Stimulated activated CD8-positive, alpha-beta memory T cell treated with anti-CD3 and anti-CD28 coated beads, Interleukin-15, amount 100 ng/mL, for 48 hours (primary cell): ENCODE results near the gene GNL1.
"Not testable (repeated sequence)": the region's sequence is repeated elsewhere in the genome, so short reads cannot be mapped to it uniquely, and the experiment has no call there.

Experiments
- DNase-seq, 2 donors: peaks; one replicate each; pipeline ENCODE4 v3.0.0-alpha.2; 2020; ENCODE audit warnings: low read depth in 2 of 2

Gene GNL1

DNA sequence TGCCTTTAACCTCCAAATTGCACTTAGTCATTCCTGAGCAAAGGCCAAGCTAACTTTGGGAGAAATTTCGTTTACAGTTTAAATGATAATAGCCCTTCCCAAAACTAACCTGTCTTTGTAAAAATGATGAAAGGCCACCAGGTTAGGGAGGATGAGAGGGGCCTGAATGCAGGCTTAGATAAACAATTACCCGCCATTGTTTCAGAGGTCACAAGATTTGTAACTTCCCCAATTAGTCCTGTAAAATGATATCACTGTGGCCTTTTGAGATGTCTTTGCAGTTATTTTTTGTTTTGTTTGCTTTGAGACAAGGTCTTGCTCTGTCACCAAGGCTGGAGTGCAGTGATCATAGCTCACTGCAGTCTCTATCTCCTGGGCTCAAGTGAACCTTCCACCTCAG, 26.3 kb downstream of the GNL1 start:
- no peak for DNase-seq

DNA sequence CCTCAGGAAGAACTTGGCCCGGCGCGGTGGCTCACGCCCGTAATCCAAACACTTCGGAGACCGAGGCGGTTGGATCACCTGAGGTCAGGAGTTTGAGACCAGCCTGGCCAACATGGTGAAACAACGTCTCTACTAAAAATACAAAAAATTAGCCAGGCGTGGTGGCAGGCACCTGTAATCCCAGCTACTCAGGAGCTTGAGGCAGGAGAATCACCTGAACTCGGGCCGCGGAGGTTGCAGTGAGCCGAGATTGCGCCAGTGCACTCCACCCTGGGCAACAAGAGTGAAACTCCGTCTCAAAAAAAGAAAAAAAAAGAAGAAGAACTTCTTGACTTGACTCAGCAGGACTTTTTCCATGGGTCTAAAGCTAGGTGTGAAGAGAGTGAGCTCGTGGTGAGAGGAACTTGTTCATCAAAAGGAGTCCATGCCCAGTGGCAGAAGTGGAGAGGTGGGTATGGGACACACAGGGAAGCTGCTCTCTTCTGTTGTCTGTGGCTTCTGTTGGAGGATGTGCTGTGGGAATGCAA, 26.9 kb downstream of the GNL1 start:
- DNase-seq: peak; percentile 31 to 35

DNA sequence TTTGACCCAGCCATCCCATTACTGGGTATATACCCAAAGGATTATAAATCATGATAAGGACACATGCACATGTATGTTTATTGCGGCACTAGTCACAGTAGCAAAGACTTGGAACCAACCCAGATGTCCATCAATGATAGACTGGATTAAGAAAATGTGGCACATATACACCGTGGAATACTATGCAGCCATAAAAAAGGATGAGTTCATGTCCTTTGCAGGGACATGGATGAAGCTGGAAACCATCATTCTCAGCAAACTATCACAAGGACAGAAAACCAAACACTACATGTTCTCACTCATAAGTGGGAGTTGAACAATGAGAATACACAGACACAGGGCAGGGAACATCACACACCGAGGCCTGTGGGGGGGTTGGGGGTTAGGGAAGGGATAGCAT, 29.8 kb downstream of the GNL1 start:
- not testable (repeated sequence) for DNase-seq

DNA sequence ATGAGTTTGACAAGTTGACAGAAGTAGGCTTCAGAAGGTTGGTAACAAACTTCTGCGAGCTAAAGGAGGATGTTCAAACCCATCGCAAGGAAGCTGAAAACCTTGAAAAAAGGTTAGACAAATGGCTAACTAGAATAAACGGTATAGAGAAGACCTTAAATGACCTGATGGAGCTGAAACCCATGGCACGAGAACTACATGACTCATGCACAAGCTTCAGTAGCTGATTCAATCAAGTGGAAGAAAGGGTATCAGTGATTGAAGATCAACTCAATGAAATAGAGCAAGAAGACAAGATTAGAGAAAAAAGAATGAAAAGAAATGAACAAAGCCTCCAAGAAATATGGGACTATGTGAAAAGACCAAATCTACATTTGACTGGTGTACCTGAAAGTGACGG, 34.3 kb downstream of the GNL1 start:
- not testable (repeated sequence) for DNase-seq

DNA sequence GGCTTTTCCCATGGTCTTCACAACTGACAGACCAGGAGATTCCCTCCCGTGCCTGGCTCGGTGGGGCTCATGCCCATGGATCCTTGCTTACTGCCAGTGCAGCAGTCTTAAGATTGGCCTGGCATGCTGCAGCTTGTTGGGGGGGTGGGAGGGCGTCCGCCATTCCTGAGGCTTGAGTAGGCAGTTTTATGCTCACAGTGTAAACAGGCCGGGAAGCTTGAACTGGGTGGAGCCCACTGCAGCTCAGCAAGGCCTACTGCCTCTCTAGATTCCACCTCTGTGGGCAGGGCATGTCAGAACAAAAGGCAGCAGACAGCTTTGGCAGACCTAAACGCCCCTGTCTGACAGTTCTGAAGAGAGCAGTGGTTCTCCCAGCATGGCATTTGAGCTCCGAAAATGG, 35.2 kb downstream of the GNL1 start:
- DNase-seq: not testable (repeated sequence)

DNA sequence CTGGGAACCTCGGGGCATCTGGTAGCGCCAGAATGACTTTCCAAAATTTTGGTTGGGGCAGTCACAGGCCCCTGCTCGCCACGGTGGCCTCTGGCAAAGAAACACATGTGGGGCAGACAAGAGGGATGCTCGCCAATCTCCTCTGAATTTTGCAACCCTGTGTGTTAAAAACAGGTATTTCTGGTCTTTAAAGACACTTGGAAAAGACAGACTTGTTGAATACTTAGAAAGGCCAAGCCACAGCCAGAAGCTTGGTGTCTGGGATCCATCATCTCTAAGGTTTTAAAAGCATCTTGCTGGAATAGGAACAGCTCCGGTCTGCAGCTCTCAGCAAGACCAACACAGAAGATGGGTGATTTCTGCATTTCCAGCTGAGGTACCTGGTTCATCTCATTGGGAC, 35.8 kb downstream of the GNL1 start:
- DNase-seq: no peak

DNA sequence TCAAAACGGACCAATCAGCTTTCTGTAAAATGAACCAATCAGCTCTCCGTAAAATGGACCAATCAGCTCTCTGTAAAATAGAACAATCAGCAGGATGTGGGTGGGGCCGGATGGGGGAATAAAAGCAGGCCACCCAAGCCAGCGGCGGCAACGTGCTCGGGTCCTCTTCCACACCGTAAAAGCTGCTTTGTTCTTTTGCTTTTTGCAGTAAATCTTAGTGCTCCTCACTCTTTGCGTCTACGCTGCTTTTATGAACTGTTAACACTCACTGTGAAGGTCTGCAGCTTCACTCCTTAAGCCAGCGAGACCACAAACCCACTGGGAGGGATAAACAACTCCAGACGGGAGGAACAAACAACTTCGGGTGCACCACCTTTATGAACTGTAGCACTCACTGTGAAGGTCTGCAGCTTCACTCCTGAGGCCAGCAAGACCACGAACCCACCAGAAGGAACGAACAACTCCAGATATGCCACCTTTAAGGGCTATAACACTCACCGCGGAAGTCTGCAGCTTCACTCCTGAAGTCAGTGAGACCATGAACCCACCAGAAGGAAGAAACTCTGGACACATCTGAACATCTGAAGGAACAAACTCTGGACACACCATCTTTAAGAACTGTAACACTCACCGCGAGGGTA, 37.7 kb downstream of the GNL1 start:
- DNase-seq: not testable (repeated sequence)

DNA sequence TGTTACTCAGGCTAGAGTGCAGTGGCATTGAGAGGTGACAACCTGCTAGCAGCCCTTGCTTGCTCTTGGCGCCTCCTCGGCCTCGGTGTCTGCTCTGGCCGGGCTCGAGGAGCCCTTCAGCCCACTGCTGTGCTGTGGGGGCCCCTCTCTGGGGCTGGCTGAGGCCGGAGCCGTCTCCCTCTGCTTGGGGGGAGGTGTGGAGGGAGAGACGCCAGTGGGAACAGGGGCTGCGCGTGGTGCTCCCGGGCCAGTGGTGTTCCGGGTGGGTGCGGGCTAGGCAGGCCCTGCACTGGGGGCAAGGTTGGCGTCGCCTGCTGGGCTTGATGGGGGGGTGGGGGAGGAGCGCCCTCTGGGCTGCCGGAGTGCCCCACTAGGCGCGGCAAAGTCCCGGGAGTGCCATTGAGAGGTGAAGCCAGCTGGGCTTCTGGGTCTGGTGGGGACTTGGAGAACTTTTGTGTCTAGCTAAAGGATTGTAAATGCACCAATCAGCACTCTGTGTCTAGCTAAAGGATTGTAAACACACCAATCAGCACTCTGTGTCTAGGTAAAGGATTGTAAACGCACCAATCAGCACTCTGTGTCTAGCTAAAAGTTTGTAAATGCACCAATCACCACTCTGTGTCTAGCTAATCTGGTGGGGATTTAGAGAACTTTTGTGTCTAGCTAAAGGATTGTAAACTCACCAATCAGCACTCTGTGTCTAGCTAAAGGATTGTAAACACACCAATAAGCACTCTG, 38.4 kb downstream of the GNL1 start:
- DNase-seq: not testable (repeated sequence)

DNA sequence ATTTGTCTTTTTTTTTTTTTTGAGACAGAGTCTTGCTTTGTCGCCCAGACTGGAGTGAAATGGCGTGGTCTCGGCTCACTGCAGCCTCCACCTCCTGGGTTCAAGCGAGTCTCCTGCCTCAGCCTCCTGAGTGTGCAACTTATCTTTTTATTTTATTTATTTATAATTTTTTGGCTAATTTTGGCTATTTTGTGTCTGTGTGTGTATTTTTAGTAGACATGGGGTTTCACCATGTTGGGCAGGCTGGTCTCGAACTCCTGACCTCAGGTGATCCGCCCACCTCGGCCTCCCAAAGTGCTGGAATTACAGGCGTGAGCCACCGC, 39.6 kb downstream of the GNL1 start:
- DNase-seq: not testable (repeated sequence)

DNA sequence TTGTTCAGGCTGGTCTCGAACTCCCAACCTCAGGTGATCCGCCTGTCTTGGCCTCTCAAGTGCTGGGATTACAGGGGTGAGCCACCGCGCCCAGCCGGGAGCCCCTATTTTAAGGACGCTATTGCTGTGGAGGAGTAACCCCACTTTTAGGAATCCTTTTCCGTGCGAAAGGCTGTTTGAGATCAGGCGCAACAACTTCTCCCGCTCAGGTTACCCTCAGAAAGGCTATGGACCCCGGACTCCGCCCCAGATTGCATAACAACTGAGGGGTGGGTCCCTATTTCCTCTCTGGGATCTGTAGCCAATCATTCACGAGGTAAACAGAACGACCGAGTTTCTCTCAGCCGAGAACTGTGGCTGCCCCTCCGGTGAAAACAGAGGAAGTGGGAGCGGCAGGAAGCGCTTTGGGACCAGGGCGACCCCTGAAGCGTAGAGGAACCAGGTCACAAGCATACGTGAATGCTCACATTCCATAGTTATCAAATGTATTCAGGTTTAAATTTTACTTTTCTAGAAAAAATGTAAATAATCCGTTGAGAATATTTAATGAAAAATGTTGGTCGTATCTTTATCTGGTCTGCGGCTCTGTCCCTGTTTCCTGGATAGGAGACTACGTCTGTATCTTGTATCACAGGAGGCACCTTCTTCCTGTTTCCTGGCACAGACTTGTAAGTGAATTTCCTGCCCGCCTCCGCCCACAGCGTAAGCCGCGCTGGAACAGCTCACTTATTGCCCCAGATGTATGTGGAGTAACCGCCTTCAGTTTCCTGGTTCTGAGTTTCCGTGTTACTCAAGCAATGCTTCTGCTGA, 40.1 kb downstream of the GNL1 start:
- peak; percentile 90 to 94 for DNase-seq

DNA sequence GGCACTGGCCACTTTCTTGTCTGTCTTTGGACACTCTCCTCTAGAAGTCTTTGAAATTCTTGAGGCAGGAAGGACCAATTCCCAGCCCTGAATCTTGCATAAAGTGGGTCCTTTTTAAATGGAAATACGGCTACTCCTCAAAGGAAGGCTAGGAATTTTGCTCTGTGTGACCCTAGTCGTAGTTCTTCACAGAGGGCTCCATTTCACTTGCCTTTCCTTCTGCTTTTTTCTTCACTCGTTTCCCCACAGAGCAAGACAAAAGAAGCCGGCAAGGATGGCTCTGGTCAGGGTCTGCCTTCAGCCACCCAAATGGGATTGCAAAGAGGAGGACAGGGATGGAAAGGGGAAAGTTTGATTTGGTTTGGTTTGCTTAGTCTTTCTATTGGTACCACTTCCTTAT, 41.2 kb downstream of the GNL1 start:
- no peak for DNase-seq

DNA sequence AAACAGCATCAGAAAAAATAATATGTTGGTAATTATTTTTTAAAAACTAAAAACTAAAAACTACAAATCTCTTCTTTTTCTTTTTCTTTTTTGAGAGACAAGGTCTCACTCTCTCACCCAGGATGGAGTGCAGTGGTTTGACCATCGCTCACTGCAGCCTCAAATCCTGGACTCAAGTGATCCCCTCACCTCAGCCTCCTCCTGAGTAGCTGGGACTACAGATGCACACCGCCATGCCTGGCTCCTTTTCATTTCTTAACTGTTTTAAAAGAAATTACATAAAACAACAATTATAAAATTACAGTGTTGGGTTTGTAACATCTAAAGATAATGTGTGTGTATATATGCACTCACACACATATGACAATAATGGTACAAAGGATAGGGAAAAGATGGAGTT, 42.8 kb downstream of the GNL1 start:
- no peak for DNase-seq

DNA sequence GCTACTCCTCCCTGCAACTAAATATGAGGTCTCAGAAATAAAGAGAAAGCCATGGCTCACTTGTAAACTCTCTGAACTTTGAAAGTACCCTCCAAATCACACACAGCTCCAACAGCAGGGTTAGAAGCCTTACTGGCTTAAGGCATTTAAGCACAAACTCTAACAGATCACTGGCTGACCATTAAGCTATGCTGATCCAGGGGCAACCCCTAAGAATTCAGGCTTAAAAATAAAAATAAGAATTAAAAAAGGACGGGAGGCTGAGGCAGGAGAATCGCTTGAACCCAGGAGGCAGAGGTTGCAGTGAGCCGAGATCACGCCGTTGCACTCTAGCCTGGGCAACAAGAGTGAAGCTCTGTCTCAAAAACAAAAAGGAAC, 45.1 kb downstream of the GNL1 start:
- DNase-seq: no peak

DNA sequence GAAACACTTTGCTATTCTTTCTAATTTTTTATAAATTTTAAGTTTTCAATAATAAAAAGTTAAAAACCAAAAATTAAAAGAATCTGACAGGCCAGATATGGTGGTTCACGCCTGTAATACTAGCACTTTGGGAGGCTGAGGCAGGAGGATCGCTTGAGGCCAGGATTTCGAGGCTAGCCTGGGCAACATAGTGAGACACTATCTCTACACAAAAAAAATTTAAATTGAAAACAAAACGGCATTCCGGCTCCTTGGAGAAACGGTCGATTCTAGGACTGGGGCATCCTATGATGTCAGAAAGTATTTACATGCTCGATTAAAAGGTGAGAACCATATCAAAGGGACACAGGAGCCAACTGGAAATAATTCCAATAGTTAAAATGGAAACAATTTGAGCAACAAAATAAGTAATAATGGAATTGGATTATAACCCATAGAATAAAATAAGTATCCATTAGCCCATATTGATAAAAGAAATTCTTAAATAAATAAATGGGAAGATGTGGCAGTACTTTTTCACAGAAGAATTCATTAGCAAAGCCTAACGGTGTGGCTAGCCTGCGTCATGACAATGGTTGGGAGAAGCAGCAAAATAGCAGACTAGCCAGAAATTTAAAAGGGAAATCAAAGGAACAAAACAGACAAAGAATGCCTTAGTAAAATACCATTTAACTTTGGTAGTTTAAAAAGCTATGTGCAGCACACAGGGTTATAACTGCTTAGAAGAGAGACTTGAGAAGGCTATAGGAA, 45.7 kb downstream of the GNL1 start:
- no peak for DNase-seq

DNA sequence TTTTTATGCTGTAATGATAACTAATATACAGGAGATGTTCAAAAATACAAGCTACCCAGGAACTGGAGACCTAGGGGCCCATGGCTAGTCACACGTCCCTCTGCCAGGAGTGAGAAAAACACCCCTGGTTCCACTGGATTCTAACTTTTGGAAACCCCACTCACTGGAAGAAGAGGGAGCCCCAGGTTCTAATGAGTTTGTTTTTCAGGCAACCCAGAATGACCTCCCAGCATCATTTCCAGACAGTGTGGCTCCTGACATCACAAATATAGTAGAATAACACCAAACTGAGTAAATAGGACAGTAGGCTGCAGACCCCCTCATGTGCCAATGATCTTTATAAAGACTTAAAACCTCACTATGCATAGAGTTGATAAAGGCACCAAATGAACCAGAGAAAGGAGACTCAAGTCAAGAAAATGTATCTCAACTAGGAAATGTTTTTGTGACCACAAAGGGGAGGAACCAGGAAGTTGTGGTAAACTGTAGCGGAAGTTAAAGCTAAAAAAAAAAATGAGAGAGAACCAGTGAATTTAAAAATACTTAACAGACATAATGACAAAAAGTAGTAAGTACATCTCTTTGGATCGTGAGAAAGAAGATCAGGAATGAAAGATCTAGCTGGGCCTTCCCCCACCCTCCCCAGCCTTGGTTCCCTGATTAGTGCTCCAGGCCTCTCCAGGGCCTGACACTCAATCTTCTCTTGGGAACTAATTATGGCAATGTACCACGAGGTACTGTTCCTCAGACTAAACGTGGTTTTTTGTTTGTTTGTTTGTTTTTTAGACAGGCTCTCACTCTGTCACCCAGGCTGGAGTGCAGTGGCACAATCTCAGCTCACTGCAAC, 47.2 kb downstream of the GNL1 start:
- no peak for DNase-seq

DNA sequence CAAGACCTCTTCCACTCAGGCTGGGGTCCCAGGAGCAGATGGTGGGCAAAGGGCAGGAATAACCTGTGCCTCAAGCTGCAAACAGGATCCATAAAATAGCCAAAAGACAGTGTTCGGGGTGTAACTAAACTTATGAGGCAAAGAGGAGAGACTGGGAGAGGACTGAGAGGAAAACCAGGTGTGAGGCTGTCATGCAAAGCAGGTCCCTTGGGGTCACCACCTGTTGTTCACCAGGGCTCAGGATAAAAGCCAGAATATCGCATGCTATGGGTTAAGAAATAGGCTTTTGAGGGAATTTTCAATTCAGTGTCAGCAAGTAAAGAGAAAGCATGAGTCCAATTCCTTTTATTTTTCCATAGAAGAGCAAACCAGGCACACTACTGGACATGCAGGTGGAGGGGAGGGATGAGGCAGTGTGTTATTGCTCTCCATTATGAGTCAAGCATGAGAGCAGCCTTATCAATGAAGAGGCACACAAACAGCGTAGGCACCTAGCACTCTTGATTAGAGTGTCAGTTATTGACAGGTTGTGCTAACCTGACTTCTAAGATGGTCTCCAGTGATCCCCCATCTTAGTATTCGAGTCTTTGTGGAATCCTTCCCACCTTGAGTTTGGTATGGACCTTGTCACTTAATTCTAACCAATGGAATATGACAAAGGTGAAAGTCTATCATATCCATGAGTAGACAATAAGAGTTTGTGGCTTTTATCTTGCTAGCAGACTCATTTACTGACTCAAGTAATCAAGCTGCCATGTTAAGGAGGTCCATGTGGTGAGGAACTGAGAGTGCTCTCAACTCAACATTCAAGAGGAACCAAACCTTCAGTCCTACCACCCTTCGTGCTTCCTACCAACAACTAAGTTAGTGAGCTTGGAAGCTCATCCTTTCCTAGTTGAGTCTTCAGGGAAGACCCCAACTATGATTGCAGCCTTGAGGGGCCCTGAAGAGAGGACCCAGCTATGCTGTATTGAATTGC, 48.2 kb downstream of the GNL1 start:
- DNase-seq: no peak

DNA sequence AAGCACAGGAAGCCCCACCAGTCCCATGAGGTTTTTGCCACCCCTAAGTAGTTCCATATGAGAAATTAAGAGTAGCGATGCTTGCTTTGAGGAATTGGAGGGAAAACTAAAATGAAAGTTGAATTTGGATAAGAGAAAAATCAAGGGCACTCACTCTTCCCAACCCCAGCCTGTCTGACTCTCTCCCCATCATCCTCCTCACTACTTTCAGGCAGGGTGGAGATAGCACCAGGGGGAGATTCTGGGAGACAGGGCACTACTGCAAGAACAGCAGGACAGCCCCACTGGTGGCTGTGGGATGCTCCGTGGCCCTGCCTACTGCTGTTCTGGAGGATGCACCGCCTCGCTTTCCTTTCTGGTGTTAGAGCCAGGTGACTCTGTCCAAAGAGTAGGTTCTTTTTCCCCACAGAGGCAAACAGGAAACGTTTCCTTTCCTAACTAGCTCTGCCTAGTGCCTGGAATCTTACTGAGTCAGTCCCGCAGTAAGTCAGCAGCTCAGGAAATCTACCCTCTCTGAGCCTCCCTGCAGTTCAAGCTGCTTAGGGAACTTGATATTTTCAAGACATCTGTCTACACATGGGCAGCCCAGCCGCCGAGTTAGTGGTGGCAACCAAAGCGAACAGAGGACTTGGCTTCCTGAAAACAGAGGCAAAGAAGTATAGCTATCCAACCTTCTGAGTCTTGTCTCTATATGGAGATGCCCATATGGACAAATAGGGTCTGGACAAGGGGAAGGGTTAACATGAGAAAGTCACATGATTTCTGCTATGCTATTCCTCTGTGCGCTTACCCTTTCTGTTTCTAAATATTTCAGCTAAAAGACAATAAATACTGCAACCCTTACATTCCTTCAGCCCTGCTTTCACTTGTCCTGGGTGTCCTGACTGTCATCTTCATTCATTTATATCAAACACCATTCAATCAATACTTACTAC, 55.6 kb downstream of the GNL1 start:
- DNase-seq: no peak

DNA sequence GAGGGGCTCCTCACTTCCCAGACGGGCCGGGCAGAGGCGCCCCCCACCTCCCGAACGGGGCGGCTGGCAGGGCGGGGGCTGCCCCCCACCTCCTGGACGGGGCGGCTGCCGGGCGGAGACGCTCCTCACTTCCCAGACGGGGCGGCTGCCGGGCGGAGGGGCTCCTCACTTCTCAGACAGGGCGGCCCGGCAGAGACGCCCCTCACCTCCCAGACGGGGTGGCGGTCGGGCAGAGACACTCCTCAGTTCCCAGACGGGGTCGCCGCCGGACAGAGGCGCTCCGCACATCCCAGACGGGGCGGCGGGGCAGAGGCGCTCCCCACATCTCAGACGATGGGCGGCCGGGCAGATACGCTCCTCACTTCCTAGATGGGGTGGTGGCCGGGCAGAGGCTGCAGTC, 57.6 kb downstream of the GNL1 start:
- not testable (repeated sequence) for DNase-seq

DNA sequence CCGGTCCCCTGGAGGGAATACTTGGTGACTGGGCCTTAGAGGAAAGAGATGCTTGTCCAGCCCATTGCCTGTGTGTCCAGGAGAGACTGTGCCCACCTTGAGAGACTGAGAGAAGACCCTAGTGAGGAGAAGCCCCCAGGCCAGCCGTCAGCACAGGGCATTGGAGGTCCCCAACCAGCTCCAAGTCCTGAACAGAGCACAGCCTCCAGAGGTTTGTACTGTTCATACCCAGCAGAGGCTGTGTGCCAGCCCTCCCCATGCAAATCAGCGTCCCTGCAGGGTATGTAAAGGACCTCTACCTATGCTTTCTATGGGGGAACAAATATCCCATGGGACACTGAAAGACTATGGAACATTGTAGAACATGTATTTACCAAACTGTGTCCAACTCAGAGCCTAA, 58.6 kb downstream of the GNL1 start:
- DNase-seq: no peak
